ENCODE data around the gene GSTM4. TPM values are rescaled to one million over a fixed set of nuclear protein-coding genes. Genes with fewer than 3 reads are reported as not detected.
A peak's percentile ranks its signal among the peaks of the same experiment; 100 is the strongest.
"Not testable (repeated sequence)": the region's sequence is repeated elsewhere in the genome, so short reads cannot be mapped to it uniquely, and the experiment has no call there.

Gene GSTM4
- total and polyA plus RNA-seq, 2 experiments from 2014 or later, result 12.8 to 12.9 TPM

DNA sequence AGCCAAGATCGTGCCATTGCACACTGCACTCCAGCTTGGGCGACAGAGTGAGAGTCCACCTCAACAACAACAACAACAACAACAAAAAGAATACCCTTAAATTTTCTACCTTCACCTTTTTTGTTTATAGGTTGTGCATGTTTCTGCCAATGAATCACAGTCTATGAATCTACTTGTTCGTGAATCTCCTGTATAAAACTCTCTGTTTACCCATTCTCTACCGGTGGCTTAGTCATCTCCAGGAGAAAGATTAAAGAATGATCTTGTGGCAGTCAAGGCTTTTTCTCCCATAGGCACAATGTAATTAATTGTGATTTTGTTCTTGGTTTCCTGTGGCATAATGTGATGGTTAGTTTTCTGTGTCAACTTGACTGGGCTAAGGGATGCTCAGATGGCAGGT lies 42.0 kb downstream of the GSTM4 start:
- not testable (repeated sequence) for H3K4me1 Mint-ChIP-seq; H4K20me1 ChIP-seq (replicated peaks; ENCODE audit: insufficient read depth); H3F3A ChIP-seq (replicated peaks; ENCODE audit: low read depth); H3K27me3 Mint-ChIP-seq (ENCODE audit: insufficient read depth, low read depth, poor library complexity); H3K79me2 ChIP-seq (replicated peaks; ENCODE audit: insufficient read depth); H3K9me3 Mint-ChIP-seq; H3K4me1 ChIP-seq (ENCODE audit: insufficient read depth); H3K27ac Mint-ChIP-seq; H3K27me3 ChIP-seq (ENCODE audit: insufficient read depth); DNase-seq (ENCODE audit: low spot score); H3K36me3 ChIP-seq (ENCODE audit: insufficient read depth); H3K27ac ChIP-seq (ENCODE audit: low read depth); H3K4me2 ChIP-seq; H3K4me3 ChIP-seq; ATAC-seq; H3K9me2 ChIP-seq (ENCODE audit: insufficient read depth); H3K36me3 Mint-ChIP-seq (ENCODE audit: low read depth); H3K4me3 Mint-ChIP-seq; H2AFZ ChIP-seq

- H3K4me3 ChIP-seq; H3F3A ChIP-seq (replicated peaks; ENCODE audit: low read depth); H3K27ac ChIP-seq (ENCODE audit: low read depth); H3K27me3 ChIP-seq (ENCODE audit: insufficient read depth); H3K79me2 ChIP-seq (replicated peaks; ENCODE audit: insufficient read depth); H4K20me1 ChIP-seq (replicated peaks; ENCODE audit: insufficient read depth); H3K9me2 ChIP-seq (ENCODE audit: insufficient read depth); H3K36me3 ChIP-seq (ENCODE audit: insufficient read depth); H3K4me1 ChIP-seq (ENCODE audit: insufficient read depth); H3K4me1 Mint-ChIP-seq; ATAC-seq; H3K4me2 ChIP-seq; H3K27ac Mint-ChIP-seq; H3K36me3 Mint-ChIP-seq (ENCODE audit: low read depth); H3K4me3 Mint-ChIP-seq; H3K27me3 Mint-ChIP-seq (ENCODE audit: insufficient read depth, low read depth, poor library complexity); H2AFZ ChIP-seq: not testable (repeated sequence)
- peak; percentile 0 for DNase-seq (ENCODE audit: low spot score)
- H3K9me3 Mint-ChIP-seq, result peaks cover 10% of the 10 kb centered on the region
Measured at GRCh38 chr1:109702940-109703339, 47.0 kb downstream of the GSTM4 start.

DNA sequence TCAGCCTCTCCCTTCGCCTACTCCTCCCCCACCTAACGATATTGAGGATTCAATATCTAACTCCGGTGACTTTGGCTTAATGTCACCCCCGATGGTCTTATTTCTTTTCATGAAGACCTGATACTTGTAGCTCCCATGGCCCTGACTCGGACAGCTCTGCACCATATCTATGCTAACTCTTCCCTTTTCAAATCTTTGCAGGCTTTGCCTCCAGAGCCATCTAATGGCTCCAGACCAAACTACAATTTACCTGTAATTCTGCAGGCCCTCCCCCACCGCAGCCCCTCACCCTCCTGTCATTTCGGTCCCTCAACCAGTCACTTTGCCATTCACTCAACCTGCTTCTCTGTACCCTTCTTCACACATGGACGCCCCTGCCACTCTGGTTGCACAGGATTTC lies 48.3 kb downstream of the GSTM4 start:
- Histone ChIP-seq H3K36me3 (ENCODE audit: insufficient read depth) (no peaks in the 10 kb centered on the region; the same call in 1 of the 2 replicates), H4K20me1 (replicated peaks; ENCODE audit: insufficient read depth) (no peaks in the 10 kb centered on the region), H3F3A (replicated peaks; ENCODE audit: low read depth) (no peaks in the 10 kb centered on the region), H3K4me3 (no peak overlapping the region), H3K27me3 (ENCODE audit: insufficient read depth) (no peaks in the 10 kb centered on the region), H3K27ac (ENCODE audit: low read depth) (no peak overlapping the region), H2AFZ (no peak overlapping the region), H3K9me2 (ENCODE audit: insufficient read depth) (no peaks in the 10 kb centered on the region), H3K79me2 (replicated peaks; ENCODE audit: insufficient read depth) (no peaks in the 10 kb centered on the region), H3K4me1 (ENCODE audit: insufficient read depth) (no peaks in the 10 kb centered on the region), H3K4me2 (no peak overlapping the region)
- Mint-ChIP-seq H3K4me1 (peaks cover 2% of the 10 kb centered on the region; the same call in 1 of the 3 replicates), H3K4me3 (no peak overlapping the region), H3K27ac (no peak overlapping the region), H3K27me3 (ENCODE audit: insufficient read depth, low read depth, poor library complexity) (peaks cover 3% of the 10 kb centered on the region), H3K36me3 (ENCODE audit: low read depth) (peaks cover 8% of the 10 kb centered on the region; the same call in 2 of the 3 replicates), H3K9me3 (peaks cover 23% of the 10 kb centered on the region)
- ATAC-seq (peak; percentile 67), DNase-seq (ENCODE audit: low spot score) (peak; percentile 55)
- TF ChIP-seq ZNF331 (CRISPR knock-in tag; IDR thresholded peaks at IDR 0.05; ENCODE audit: low read depth) (no peak), EZH2 (IDR thresholded peaks at IDR 0.05; ENCODE audit: low read depth, unreplicated experiment) (no peak)
- TF ChIP-seq, protein P1, sequence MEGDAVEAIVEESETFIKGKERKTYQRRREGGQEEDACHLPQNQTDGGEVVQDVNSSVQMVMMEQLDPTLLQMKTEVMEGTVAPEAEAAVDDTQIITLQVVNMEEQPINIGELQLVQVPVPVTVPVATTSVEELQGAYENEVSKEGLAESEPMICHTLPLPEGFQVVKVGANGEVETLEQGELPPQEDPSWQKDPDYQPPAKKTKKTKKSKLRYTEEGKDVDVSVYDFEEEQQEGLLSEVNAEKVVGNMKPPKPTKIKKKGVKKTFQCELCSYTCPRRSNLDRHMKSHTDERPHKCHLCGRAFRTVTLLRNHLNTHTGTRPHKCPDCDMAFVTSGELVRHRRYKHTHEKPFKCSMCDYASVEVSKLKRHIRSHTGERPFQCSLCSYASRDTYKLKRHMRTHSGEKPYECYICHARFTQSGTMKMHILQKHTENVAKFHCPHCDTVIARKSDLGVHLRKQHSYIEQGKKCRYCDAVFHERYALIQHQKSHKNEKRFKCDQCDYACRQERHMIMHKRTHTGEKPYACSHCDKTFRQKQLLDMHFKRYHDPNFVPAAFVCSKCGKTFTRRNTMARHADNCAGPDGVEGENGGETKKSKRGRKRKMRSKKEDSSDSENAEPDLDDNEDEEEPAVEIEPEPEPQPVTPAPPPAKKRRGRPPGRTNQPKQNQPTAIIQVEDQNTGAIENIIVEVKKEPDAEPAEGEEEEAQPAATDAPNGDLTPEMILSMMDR (conservative IDR thresholded peaks at IDR 0.05; ENCODE audit: low read depth in 2 of 2), result peak in 1 of 2 experiments; percentile 61; a peak in 3 of 4 replicates

GRCh38 chr1:109705411-109705810 lies 49.5 kb downstream of the GSTM4 start:
- Histone ChIP-seq H3K27ac (ENCODE audit: low read depth) (no peak overlapping the region), H4K20me1 (replicated peaks; ENCODE audit: insufficient read depth) (no peaks in the 10 kb centered on the region), H3K27me3 (ENCODE audit: insufficient read depth) (no peaks in the 10 kb centered on the region), H3K4me3 (no peak overlapping the region), H3K9me2 (ENCODE audit: insufficient read depth) (no peaks in the 10 kb centered on the region), H3F3A (replicated peaks; ENCODE audit: low read depth) (no peaks in the 10 kb centered on the region), H3K79me2 (replicated peaks; ENCODE audit: insufficient read depth) (no peaks in the 10 kb centered on the region), H3K4me1 (ENCODE audit: insufficient read depth) (no peaks in the 10 kb centered on the region), H2AFZ (no peak overlapping the region), H3K36me3 (ENCODE audit: insufficient read depth) (no peaks in the 10 kb centered on the region; the same call in 1 of the 2 replicates), H3K4me2 (no peak overlapping the region)
- H3K4me1 Mint-ChIP-seq, result peaks cover 2% of the 10 kb centered on the region; the same call in 1 of the 3 replicates
- H3K9me3 Mint-ChIP-seq, result peaks cover 28% of the 10 kb centered on the region
- H3K36me3 Mint-ChIP-seq (ENCODE audit: low read depth), result peaks cover 10% of the 10 kb centered on the region; the same call in 2 of the 3 replicates
- ATAC-seq (no peak), DNase-seq (ENCODE audit: low spot score) (no peak)
- H3K4me3 Mint-ChIP-seq, result no peak overlapping the region
- peaks cover 7% of the 10 kb centered on the region for H3K27me3 Mint-ChIP-seq (ENCODE audit: insufficient read depth, low read depth, poor library complexity)
- no peak overlapping the region for H3K27ac Mint-ChIP-seq
- TF ChIP-seq ZNF331 (CRISPR knock-in tag; IDR thresholded peaks at IDR 0.05; ENCODE audit: low read depth) (no peak), POLR2AphosphoS5 (IDR thresholded peaks at IDR 0.05; ENCODE audit: low read depth) (no peak)
